ENCODE results near the gene GPR32.
"Not testable (repeated sequence)": the region's sequence is repeated elsewhere in the genome, so short reads cannot be mapped to it uniquely, and the experiment has no call there.

GPR32 gene

GRCh38 chr19:50749490-50749889, 20.8 kb upstream of the GPR32 start:
- no peak for DNase-seq

- no peak for DNase-seq
Observed at GRCh38 chr19:50750010-50750409, 20.3 kb upstream of the GPR32 start.

- DNase-seq, result no peak
Observed at GRCh38 chr19:50753879-50754278, 16.4 kb upstream of the GPR32 start.

GRCh38 chr19:50756244-50756643, 14.0 kb upstream of the GPR32 start:
- DNase-seq, result not testable (repeated sequence)

- DNase-seq, result not testable (repeated sequence)
Observed at GRCh38 chr19:50757624-50758023, 12.6 kb upstream of the GPR32 start.

- DNase-seq, result not testable (repeated sequence)
Observed at GRCh38 chr19:50759076-50759475, 11.2 kb upstream of the GPR32 start.

GRCh38 chr19:50759886-50760285, 10.4 kb upstream of the GPR32 start:
- peak; percentile 25 for DNase-seq

GRCh38 chr19:50761501-50761900, 8.8 kb upstream of the GPR32 start:
- DNase-seq, result not testable (repeated sequence)

GRCh38 chr19:50763521-50763920, 6.7 kb upstream of the GPR32 start:
- not testable (repeated sequence) for DNase-seq

GRCh38 chr19:50764409-50764808, 5.9 kb upstream of the GPR32 start:
- DNase-seq, result no peak

- not testable (repeated sequence) for DNase-seq
Observed at GRCh38 chr19:50766746-50767145, 3.5 kb upstream of the GPR32 start.

GRCh38 chr19:50767263-50767662, 3.0 kb upstream of the GPR32 start:
- not testable (repeated sequence) for DNase-seq

GRCh38 chr19:50768277-50768676, 2.0 kb upstream of the GPR32 start:
- no peak for DNase-seq

- DNase-seq, result no peak
Observed at GRCh38 chr19:50770888-50771287, 624 bp downstream of the GPR32 start.

GRCh38 chr19:50772476-50772875, 2.2 kb downstream of the GPR32 start:
- DNase-seq, result no peak

GRCh38 chr19:50772912-50773311, 2.6 kb downstream of the GPR32 start:
- not testable (repeated sequence) for DNase-seq

- DNase-seq, result not testable (repeated sequence)
Observed at GRCh38 chr19:50773454-50773853, 3.2 kb downstream of the GPR32 start.

- DNase-seq, result no peak
Observed at GRCh38 chr19:50776131-50776530, 5.9 kb downstream of the GPR32 start.

GRCh38 chr19:50777261-50777660, 7.0 kb downstream of the GPR32 start:
- DNase-seq, result no peak

GRCh38 chr19:50777830-50778303, 7.6 kb downstream of the GPR32 start:
- no peak for DNase-seq

GRCh38 chr19:50778906-50779430, 8.7 kb downstream of the GPR32 start:
- DNase-seq, result no peak

GRCh38 chr19:50779504-50780457, 9.5 kb downstream of the GPR32 start:
- DNase-seq, result no peak

GRCh38 chr19:50780753-50781435, 10.6 kb downstream of the GPR32 start:
- no peak for DNase-seq

- not testable (repeated sequence) for DNase-seq
Observed at GRCh38 chr19:50783848-50784152, 13.5 kb downstream of the GPR32 start.
